Measurements from ENCODE around the gene SERPINA5. TPM values are rescaled to one million over a fixed set of nuclear protein-coding genes. Genes with fewer than 3 reads are reported as not detected.

The SERPINA5 gene
- total and polyA plus RNA-seq, 2 of the 8 experiments (the other 6 are each of a cell fraction or from before 2014, with no cell fraction given): 1.8 to 1.9 TPM

DNA sequence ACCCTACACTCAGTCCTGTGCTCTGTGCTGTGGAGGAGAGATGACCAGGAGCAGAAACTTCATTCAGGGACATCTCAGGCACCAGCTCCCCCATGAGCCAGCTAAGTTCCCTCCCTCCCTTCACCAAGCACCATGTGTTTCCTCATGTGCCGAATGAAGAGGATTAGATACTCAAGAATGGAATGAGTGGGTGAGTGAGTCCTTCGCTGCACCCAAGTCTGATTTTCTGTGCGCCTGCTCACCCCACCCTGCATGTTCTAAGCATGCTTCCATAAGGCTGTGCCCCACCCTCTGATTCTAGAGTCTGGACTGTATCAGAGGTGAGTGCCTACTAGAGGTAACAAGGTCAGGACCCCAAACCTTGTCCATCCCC is 12.1 kb downstream of the SERPINA5 start:
- H3K36me3 ChIP-seq (ENCODE audit: control insufficient read depth in 2 of 4, insufficient read depth in 4 of 4, low read length in 3 of 4): no peaks in the 10 kb centered on the region
- no peak overlapping the region for H3K4me3 ChIP-seq (ENCODE audit: extremely low read depth in 1 of 4, insufficient read depth in 2 of 4, low read depth in 3 of 4, low read length in 4 of 4)
- H2AK5ac ChIP-seq (ENCODE audit: low read depth, low read length): no peak overlapping the region
- no peak overlapping the region for H4K5ac ChIP-seq (ENCODE audit: insufficient read length, low read depth, low read length)
- H3K27ac ChIP-seq (ENCODE audit: low read depth, low read length): no peak overlapping the region
- DNase-seq (ENCODE audit: low read depth in 1 of 2, low spot score in 2 of 2): no peak
- peaks cover 5% of the 10 kb centered on the region; the same call in 1 of the 2 replicates for H3K23me2 ChIP-seq (ENCODE audit: low read depth, low read length)
- no peaks in the 10 kb centered on the region for H3K79me1 ChIP-seq (ENCODE audit: low read depth, low read length)
- H3K56ac ChIP-seq (replicated peaks; ENCODE audit: insufficient read length, low read depth, low read length): no peak overlapping the region
- ChIA-PET CTCF (ENCODE audit: partially characterized antibody) (no interaction called here), POLR2A (ENCODE audit: partially characterized antibody) (no interaction called here)
- no peaks in the 10 kb centered on the region for H3K4me1 ChIP-seq (replicated peaks in 1 of 4; ENCODE audit: control insufficient read depth in 3 of 4, insufficient read depth in 4 of 4, low read length in 3 of 4)
- no peaks in the 10 kb centered on the region; a peak in 1 of 7 replicates for H3K27me3 ChIP-seq (replicated peaks in 1 of 4; ENCODE audit: control insufficient read depth in 3 of 4, extremely low read depth in 1 of 4, insufficient read depth in 3 of 4, low read length in 3 of 4)
- H2BK12ac ChIP-seq (ENCODE audit: low read depth, low read length): no peak overlapping the region
- no peak overlapping the region for H2BK5ac ChIP-seq (ENCODE audit: low read depth, low read length)
- no peak overlapping the region for H3K4ac ChIP-seq (replicated peaks; ENCODE audit: insufficient read length, low read depth, low read length)
- H3K14ac ChIP-seq (ENCODE audit: insufficient read length): no peak overlapping the region
- H3K79me2 ChIP-seq (ENCODE audit: control insufficient read depth in 1 of 2, insufficient read depth in 2 of 2, low read length in 2 of 2): no peaks in the 10 kb centered on the region
- no peak overlapping the region for H4K8ac ChIP-seq (ENCODE audit: extremely low read depth, insufficient read depth, low read length)
- no peak for FAIRE-seq
- H3K9ac ChIP-seq (replicated peaks in 1 of 4; ENCODE audit: extremely low read depth in 1 of 4, low read depth in 3 of 4, low read length in 3 of 4): no peak overlapping the region
- H2BK20ac ChIP-seq (ENCODE audit: low read length): no peak overlapping the region
- H4K20me1 ChIP-seq (replicated peaks in 1 of 2; ENCODE audit: control insufficient read depth in 1 of 2, insufficient read depth in 2 of 2, low read length in 2 of 2): no peaks in the 10 kb centered on the region
- no peak overlapping the region for H3K4me2 ChIP-seq (ENCODE audit: insufficient read depth in 1 of 2, low read depth in 2 of 2, low read length in 2 of 2)
- no peak overlapping the region for H4K91ac ChIP-seq (replicated peaks; ENCODE audit: insufficient read length, low read length)
- no peaks in the 10 kb centered on the region for H3K9me3 ChIP-seq (ENCODE audit: insufficient read depth in 2 of 2, low read depth in 1 of 2, low read length in 1 of 2)
- H3K23ac ChIP-seq (ENCODE audit: insufficient read length): no peak overlapping the region
- no peak overlapping the region for H2BK15ac ChIP-seq (ENCODE audit: low read length)
- H3K18ac ChIP-seq (ENCODE audit: extremely low read depth, low read length): no peak overlapping the region
- TF ChIP-seq CHD2 (IDR thresholded peaks at IDR 0.05; ENCODE audit: low read length): no peak
- no peak for TF ChIP-seq SRF (IDR thresholded peaks at IDR 0.05; ENCODE audit: low read depth, low read length)
- TF ChIP-seq SP2 (IDR thresholded peaks at IDR 0.05; ENCODE audit: low read length): no peak
- no peak for TF ChIP-seq BCL11A (IDR thresholded peaks at IDR 0.05; ENCODE audit: low read depth in 2 of 2, low read length in 2 of 2)
- TF ChIP-seq CREB1 (IDR thresholded peaks at IDR 0.05): no peak
- no peak for TF ChIP-seq KDM5A (IDR thresholded peaks at IDR 0.05; ENCODE audit: low read length)
- TF ChIP-seq, protein P1, sequence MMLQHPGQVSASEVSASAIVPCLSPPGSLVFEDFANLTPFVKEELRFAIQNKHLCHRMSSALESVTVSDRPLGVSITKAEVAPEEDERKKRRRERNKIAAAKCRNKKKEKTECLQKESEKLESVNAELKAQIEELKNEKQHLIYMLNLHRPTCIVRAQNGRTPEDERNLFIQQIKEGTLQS (IDR thresholded peaks at IDR 0.05; ENCODE audit: insufficient read depth, low read depth, low read length): no peak
- TF ChIP-seq, protein P2, sequence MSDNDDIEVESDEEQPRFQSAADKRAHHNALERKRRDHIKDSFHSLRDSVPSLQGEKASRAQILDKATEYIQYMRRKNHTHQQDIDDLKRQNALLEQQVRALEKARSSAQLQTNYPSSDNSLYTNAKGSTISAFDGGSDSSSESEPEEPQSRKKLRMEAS (IDR thresholded peaks at IDR 0.05): no peak
- no peak for TF ChIP-seq TAF1 (IDR thresholded peaks at IDR 0.05; ENCODE audit: low read depth, low read length)
- no peak for TF ChIP-seq RFX5 (IDR thresholded peaks at IDR 0.05; ENCODE audit: borderline replicate concordance, low read depth, low read length)
- no peak for TF ChIP-seq TCF12 (IDR thresholded peaks at IDR 0.05; ENCODE audit: low read depth, low read length)
- H2BK120ac ChIP-seq (replicated peaks; ENCODE audit: low read depth, low read length): no peak overlapping the region
- WGBS, 2 experiments (ENCODE audit: extremely low coverage in 1 of 2, insufficient coverage in 1 of 2, insufficient read length in 1 of 2, insufficient replicate concordance in 2 of 2, low coverage in 1 of 2, low lambda C conversion rate in 2 of 2, missing lambda C conversion rate in 1 of 2): 67% methylated on average over 3 of the region's 3 CpGs; no CpG with 5 or more reads in 1 of the 2 experiments
- H2AFZ ChIP-seq (ENCODE audit: low read length): no peak overlapping the region

Measured in H1 (cell line).